Measurements from ENCODE around the gene SYCP2L. TPM values are rescaled to one million over a fixed set of nuclear protein-coding genes. Genes with fewer than 3 reads are reported as not detected.

SYCP2L gene
- total RNA-seq, 1 donor from 2014 or later, result 0.26 TPM

DNA sequence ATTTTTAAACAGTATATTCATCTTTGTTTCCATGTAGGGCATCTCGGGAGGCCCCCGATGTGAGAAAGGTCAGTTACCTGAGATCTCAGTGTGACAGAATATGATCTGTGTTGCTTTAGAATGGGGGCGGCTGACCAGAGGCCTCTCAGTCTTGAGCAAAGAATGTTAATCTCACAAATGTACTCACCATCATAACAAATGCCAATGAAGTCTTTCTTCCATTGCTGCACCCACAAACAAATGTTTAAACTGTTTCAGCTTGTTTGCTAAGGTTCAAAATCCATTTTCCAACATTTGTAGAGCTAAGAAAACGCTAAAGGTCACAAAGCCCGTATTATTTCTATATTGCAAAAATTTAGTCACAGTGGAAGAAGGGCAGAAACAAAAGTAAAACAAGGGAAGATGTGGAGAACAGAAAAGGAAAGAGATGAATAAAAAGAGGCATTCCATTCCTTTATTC lies 125.5 kb downstream of the SYCP2L start:
- TF ChIP-seq, protein P1, sequence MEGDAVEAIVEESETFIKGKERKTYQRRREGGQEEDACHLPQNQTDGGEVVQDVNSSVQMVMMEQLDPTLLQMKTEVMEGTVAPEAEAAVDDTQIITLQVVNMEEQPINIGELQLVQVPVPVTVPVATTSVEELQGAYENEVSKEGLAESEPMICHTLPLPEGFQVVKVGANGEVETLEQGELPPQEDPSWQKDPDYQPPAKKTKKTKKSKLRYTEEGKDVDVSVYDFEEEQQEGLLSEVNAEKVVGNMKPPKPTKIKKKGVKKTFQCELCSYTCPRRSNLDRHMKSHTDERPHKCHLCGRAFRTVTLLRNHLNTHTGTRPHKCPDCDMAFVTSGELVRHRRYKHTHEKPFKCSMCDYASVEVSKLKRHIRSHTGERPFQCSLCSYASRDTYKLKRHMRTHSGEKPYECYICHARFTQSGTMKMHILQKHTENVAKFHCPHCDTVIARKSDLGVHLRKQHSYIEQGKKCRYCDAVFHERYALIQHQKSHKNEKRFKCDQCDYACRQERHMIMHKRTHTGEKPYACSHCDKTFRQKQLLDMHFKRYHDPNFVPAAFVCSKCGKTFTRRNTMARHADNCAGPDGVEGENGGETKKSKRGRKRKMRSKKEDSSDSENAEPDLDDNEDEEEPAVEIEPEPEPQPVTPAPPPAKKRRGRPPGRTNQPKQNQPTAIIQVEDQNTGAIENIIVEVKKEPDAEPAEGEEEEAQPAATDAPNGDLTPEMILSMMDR (IDR thresholded peaks at IDR 0.05; ENCODE audit: insufficient read depth, low read length, severe bottlenecking), result no peak

DNA sequence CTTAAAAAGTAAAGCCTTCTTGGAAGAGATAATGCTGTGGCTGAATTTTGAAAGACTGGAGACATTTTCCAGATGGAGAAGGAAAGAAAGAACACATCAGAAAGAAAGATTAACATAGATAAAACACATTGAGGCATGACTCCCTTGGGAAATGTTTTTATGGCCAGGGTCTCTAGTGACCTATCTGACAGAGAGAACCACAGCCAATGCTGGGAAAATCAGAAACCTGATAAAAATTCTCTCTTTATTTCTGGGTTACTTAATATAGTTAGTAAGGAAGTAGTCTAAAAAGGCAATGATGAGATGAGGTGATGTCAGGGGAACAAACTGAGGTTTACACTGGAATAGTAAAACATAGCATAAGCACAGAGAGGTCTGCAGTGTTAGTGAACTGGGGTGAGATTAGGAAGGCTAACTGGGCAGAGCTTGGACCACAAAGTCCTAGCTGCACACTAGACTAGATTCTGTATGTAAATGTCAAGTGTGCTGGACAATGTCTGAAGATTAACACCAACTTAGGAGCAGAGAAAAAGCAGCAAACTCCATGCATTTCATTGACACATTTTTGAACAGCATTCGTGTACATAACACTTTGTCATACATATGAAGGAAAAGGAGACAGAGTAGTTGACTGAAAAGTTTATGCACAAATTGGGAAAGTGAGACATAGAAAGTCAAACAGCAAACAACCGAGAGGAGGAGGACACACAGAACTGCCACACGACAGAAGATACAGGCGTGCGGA lies 126.3 kb downstream of the SYCP2L start:
- H3K4me3 ChIP-seq (ENCODE audit: low read depth, low read length), result no peak overlapping the region
- no peaks in the 10 kb centered on the region for H3K36me3 ChIP-seq (ENCODE audit: control insufficient read depth, insufficient read depth, low read length)
- FAIRE-seq (no peak), DNase-seq (ENCODE audit: low read depth) (no peak)
- TF ChIP-seq, protein P1 (IDR thresholded peaks at IDR 0.05; ENCODE audit: insufficient read depth, low read length, severe bottlenecking), result no peak
- no peaks in the 10 kb centered on the region for H3K27me3 ChIP-seq (ENCODE audit: control insufficient read depth, insufficient read depth, low read length)

More for the DNA sequence above, 125.5 kb downstream of the SYCP2L start:
- DNase-seq (ENCODE audit: low read depth) (no peak), FAIRE-seq (no peak)
- Histone ChIP-seq H3K4me3 (ENCODE audit: low read depth, low read length) (no peak overlapping the region), H3K27me3 (ENCODE audit: control insufficient read depth, insufficient read depth, low read length) (no peaks in the 10 kb centered on the region), H3K36me3 (ENCODE audit: control insufficient read depth, insufficient read depth, low read length) (no peaks in the 10 kb centered on the region)

DNA sequence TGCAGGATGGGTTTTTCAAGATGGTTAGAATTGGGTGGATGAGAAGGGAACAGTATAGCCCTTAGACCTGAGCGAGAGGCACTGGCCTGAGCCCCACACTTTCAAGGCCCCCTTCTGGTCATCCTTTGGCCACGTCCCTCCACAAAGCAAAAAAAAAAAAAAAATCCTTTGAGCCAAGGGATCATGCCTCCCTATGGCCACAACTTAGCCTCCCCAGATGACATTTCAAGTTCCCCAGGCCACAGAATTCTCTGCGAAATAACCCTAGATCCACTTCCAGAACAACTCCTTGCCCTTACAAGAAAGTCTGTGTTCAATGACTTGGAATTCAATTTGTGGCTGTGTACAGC lies 126.8 kb downstream of the SYCP2L start:
- no peaks in the 10 kb centered on the region for H3K36me3 ChIP-seq (ENCODE audit: control insufficient read depth, insufficient read depth, low read length)
- FAIRE-seq (no peak), DNase-seq (ENCODE audit: low read depth) (no peak)
- no peaks in the 10 kb centered on the region for H3K27me3 ChIP-seq (ENCODE audit: control insufficient read depth, insufficient read depth, low read length)
- TF ChIP-seq, protein P1 (IDR thresholded peaks at IDR 0.05; ENCODE audit: insufficient read depth, low read length, severe bottlenecking), result no peak
- H3K4me3 ChIP-seq (ENCODE audit: low read depth, low read length), result no peak overlapping the region

GRCh38 chr6:11015102-11015501 lies 128.2 kb downstream of the SYCP2L start:
- DNase-seq (ENCODE audit: low read depth) (no peak), FAIRE-seq (no peak)
- Histone ChIP-seq H3K36me3 (ENCODE audit: control insufficient read depth, insufficient read depth, low read length) (no peaks in the 10 kb centered on the region), H3K27me3 (ENCODE audit: control insufficient read depth, insufficient read depth, low read length) (no peaks in the 10 kb centered on the region), H3K4me3 (ENCODE audit: low read depth, low read length) (no peak overlapping the region)
- TF ChIP-seq, protein P1 (IDR thresholded peaks at IDR 0.05; ENCODE audit: insufficient read depth, low read length, severe bottlenecking), result no peak

DNA sequence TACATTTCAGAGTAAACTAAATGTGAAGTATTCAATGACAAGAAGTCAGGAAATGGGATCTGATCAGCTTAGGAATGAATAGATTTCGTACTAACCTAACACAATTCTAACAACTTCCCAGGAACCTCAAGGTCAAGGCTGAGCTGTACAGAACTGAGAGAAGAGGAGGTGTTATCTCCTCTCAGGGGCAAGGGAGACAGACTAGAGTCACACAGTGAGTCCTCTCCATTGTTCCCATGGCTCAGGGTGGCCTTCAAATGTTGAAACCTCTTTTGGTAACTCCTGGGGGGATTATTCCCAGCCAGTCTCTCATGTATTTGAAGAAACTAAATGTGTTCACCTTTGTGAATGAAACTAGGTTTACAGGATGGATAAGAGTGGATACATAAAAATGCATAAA lies 129.6 kb downstream of the SYCP2L start:
- no peak overlapping the region for H3K4me3 ChIP-seq (ENCODE audit: low read depth, low read length)
- no peak for FAIRE-seq
- H3K36me3 ChIP-seq (ENCODE audit: control insufficient read depth, insufficient read depth, low read length), result no peaks in the 10 kb centered on the region
- DNase-seq (ENCODE audit: low read depth), result no peak
- no peaks in the 10 kb centered on the region for H3K27me3 ChIP-seq (ENCODE audit: control insufficient read depth, insufficient read depth, low read length)
- TF ChIP-seq, protein P1 (IDR thresholded peaks at IDR 0.05; ENCODE audit: insufficient read depth, low read length, severe bottlenecking), result no peak

GRCh38 chr6:11017090-11017489 lies 130.2 kb downstream of the SYCP2L start:
- DNase-seq (ENCODE audit: low read depth), result no peak
- TF ChIP-seq, protein P1 (IDR thresholded peaks at IDR 0.05; ENCODE audit: insufficient read depth, low read length, severe bottlenecking), result no peak
- Histone ChIP-seq H3K36me3 (ENCODE audit: control insufficient read depth, insufficient read depth, low read length) (no peaks in the 10 kb centered on the region), H3K27me3 (ENCODE audit: control insufficient read depth, insufficient read depth, low read length) (no peaks in the 10 kb centered on the region), H3K4me3 (ENCODE audit: low read depth, low read length) (no peak overlapping the region)
- no peak for FAIRE-seq

Data from bronchial epithelial cell (primary cell).